ENCODE data around the gene ANXA9.

- TF ChIP-seq CTCF (IDR thresholded peaks at IDR 0.05; ENCODE audit: insufficient read depth, low read length) (no peak), GABPA (IDR thresholded peaks at IDR 0.05; ENCODE audit: low read depth) (no peak), POLR2AphosphoS5 (IDR thresholded peaks at IDR 0.05; ENCODE audit: low read depth) (no peak), REST (IDR thresholded peaks at IDR 0.05; ENCODE audit: insufficient replicate concordance, low read depth) (no peak), SPI1 (IDR thresholded peaks at IDR 0.05; ENCODE audit: borderline replicate concordance, low read depth) (no peak)
Measured at GRCh38 chr1:150960646-150961045, 21.4 kb upstream of the ANXA9 start.
